ENCODE results near the gene ADD2. TPM values are rescaled to one million over a fixed set of nuclear protein-coding genes. Genes with fewer than 3 reads are reported as not detected.
A peak's percentile ranks its signal among the peaks of the same experiment; 100 is the strongest.
"Not testable (repeated sequence)": the region's sequence is repeated elsewhere in the genome, so short reads cannot be mapped to it uniquely, and the experiment has no call there.

ADD2 gene
- total RNA-seq, 1 donor from 2014 or later, result 0.33 TPM

- no peak for DNase-seq (ENCODE audit: low spot score)
- ATAC-seq, result no peak
Measured at GRCh38 chr2:70651014-70651413, 117.0 kb downstream of the ADD2 start.

- no peak for DNase-seq (ENCODE audit: low spot score)
- ATAC-seq, result no peak
Measured at GRCh38 chr2:70648961-70649360, 119.0 kb downstream of the ADD2 start.

DNA sequence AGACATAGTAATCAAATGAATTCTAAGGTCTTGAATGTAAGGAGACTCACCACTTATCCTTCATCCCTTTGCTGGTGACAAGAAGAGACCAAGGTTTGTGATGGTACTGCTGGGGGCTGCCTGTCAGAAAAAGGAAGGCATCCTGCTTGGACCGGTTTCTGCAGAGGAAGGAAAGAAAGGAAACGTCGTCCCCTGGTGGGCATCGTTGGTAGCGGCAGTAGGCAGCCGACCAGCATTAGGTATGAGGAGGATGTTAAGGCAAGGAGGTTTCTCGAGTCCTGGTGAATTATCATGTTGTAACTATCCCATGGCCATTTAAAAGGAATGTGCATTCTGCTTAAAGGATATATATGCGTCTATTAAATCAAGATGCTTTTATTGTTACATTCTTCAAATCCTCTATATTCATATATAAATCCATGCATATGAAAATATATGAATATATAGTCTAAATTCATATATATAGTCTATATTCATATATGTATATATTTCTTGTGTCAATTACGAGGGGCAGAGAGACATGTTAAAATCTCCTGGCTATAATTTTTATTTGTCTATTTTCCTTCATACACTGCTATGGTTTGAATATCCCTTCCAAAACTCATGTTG lies 120.0 kb downstream of the ADD2 start:
- DNase-seq (ENCODE audit: low spot score) (peak; percentile 64), ATAC-seq (peak; percentile 95)

DNA sequence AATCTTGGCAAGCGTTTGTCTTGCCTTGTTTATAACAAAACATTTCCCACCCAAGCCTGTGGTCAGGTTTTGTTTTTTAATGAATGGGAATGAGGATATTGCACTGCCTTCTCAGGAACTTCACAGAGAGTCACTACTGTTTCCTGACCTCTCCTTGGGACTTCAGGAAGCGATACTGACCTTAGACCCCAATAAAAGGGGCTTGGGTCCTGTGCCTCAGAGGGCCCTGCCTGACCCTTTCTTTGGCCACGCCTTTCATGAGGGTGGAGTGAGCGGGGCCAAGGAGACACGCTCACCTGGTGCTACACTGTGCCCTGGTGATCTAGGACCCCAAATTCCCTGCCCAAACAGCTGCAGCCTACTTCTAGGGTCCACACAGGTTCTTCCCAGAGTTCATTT lies 121.6 kb downstream of the ADD2 start:
- ATAC-seq, result no peak
- DNase-seq (ENCODE audit: low spot score), result no peak

- no peak for DNase-seq (ENCODE audit: low spot score)
Measured at GRCh38 chr2:70645733-70646419, 122.1 kb downstream of the ADD2 start.

DNA sequence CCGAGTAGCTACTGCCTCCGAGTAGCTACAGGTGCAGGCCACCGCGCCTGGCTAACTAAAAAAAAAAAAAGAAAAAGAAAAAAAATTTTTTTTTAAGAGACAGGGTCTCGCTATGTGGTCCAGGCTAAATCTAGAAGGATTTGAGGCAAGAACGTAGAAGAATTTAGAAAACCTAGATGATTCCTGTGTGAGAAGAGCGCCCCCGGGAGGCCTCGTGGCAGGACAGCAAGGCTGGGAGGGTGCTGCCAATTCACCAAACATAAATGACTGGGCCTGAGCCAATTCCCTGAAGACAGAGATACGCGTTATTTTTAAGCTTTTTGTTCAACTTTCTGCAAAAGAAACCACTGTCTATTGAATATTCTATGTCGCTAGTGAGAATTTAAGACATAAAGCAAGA lies 124.3 kb downstream of the ADD2 start:
- DNase-seq (ENCODE audit: low spot score), result no peak
- no peak for ATAC-seq

More at GRCh38 chr2:70645733-70646419, 122.1 kb downstream of the ADD2 start:
- peak; percentile 58 for ATAC-seq

- ATAC-seq, result no peak
- no peak for DNase-seq (ENCODE audit: low spot score)
Measured at GRCh38 chr2:70641263-70641784, 126.7 kb downstream of the ADD2 start.

DNA sequence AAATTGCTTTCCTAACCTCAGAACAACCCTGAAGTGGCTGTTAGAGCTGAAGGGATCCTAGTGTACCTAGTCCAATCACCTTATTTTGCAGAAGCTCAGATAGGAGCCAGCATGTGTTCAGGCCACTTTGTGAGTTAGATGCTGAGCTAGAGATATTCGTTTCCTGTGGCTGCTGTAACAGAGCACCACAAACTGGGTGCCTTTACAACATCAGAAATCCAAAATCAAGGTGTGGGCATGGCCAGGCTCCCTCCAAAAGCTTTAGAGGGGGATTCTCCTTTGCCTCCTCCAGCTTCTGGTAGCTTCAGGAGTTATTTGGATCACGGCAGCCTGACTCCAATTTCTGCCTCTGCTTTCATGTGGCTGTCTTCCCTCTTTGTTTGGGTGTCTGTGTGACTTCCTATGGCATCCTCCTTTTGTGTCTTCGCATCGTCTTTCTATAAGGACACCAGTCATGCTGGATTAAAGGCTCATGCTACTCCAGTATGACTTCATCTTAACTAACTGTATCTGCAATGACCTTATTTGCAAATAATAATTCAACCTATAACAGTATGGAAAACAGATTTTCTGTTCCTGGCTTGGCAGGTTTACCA lies 128.1 kb downstream of the ADD2 start:
- ATAC-seq (no peak), DNase-seq (ENCODE audit: low spot score) (no peak)

GRCh38 chr2:70638561-70638960 lies 129.4 kb downstream of the ADD2 start:
- ATAC-seq, result no peak

DNA sequence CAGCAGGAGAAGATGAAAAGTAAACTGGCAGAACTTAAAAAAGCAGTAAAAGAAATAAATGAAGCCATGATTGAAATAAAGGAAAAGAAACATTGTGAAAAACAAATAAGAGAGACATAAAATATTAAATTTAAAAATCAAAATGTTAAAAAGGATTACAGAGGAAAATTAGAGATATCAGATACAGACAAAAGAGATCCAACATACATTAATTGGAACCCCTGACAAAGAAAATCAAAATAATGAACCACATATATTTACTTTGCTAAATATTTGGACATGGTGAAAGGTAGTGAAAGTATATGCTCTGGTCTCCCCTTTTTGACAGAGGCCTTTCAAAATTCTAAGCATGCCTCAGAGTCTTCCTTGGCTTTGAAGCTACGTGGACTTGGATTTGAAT lies 134.5 kb downstream of the ADD2 start:
- ATAC-seq, result no peak
- no peak for DNase-seq (ENCODE audit: low spot score)

More at GRCh38 chr2:70638561-70638960, 129.4 kb downstream of the ADD2 start:
- no peak for DNase-seq (ENCODE audit: low spot score)

- ATAC-seq (no peak), DNase-seq (ENCODE audit: low spot score) (no peak)
Measured at GRCh38 chr2:70632966-70633365, 135.0 kb downstream of the ADD2 start.

GRCh38 chr2:70632388-70632787 lies 135.6 kb downstream of the ADD2 start:
- DNase-seq (ENCODE audit: low spot score), result no peak
- ATAC-seq, result no peak

- ATAC-seq, result no peak
- no peak for DNase-seq (ENCODE audit: low spot score)
Measured at GRCh38 chr2:70630761-70631160, 137.2 kb downstream of the ADD2 start.

DNA sequence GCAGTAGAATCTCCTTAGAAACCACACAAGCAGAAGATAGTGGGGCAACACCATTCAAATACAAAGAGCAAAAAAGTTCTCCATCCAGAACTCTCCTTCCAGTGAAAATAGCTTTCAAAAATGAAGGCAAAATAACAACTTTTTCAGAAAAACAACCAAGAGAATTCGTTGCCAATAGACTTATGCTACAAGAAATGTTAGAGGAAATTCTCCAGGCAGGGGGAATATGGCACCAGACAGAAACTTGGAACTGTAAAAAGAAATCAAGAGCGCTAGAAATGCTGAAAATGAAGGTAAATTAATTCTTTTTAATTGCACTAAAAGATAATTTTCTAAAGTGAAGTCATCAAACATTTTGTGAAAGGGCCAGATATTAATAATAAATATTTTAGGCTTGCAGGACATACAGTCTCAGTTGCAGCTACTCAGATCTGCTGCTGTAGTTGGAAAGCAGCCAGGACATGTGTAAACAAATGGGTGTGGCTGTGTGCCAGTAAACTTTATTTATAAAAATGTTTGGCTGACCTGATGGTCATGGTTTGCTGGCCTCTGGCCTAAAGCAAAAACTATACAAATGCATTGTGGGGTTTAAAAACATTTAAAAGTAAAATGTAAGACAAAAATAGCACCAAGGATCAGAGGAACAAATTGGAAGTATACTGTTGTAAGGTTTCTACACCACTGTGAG lies 140.6 kb downstream of the ADD2 start:
- peak; percentile 48 for ATAC-seq
- no peak for DNase-seq (ENCODE audit: low spot score)

DNA sequence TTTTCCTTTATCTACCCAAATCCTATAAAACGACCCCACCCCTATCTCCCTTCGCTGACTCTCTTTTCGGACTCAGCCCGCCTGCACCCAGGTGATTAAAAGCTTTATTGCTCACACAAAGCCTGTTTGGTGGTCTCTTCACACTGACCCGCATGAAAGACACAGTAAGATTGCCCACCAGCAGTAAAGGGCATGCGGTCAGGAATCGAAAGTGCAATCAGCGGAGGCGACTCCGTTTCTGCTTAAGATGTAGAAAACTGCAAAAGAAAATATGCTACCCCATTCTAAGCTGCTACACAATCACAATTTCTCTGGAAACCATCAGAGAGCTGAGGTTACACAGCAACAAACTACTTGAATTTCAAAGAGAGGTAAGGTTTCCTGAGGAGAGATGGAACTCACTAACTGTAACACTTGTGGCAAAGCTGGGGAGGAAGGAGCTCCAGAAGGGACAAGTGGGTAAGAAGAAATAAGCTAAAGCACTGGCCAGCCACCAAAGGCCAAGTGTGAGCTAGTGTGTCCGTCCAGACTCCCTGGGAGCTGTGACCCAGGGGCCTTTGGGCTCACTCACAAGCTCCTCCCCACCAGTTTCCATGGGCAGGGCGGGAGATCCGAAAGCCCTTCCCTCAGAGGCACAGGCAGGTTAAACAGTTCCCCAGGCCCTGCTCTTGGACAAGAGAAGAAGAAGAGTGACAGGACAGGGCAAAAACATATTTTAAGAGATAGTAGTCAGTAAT lies 141.6 kb downstream of the ADD2 start:
- ATAC-seq, result peak; percentile 41

DNA sequence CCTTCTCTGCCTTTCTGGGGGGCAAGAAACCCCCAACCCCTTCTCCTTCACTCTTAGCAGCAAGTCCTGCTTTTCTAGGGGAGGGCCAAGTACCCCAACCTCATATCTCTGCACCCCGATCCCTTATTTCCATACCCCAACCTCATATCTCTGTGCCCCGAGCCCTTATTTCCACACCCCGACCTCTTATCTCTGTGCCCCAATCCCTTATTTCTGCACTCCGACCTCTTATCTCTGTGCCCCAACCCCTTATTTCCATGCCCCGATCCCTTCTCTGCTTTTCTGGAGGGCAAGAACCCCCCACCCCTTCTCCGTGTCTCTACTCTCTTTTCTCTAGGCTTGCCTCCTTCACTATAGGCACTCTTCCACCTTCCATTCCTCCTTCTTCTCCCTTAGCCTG lies 146.5 kb downstream of the ADD2 start:
- DNase-seq (ENCODE audit: low spot score); ATAC-seq: not testable (repeated sequence)

More for the DNA sequence above, 141.6 kb downstream of the ADD2 start:
- DNase-seq (ENCODE audit: low spot score), result no peak

DNA sequence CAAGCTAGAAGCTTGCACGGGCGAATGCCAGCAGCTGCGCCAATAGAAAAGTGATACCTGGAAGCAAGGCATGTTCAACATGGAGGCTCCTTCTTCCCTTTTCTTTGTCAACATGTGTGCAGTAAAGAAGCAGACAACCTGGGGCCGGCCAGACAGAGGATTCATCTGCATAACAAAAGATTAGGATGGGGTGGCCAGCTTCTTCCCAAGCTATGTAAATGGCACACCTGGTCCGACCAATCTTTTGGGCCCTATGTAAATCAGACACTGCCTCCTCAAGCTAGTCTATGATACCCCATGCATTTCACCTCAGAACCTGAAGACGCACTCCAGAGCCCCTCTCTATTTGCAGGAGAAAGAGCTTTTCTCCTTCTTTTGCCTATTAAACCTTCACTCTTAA lies 148.0 kb downstream of the ADD2 start:
- DNase-seq (ENCODE audit: low spot score) (no peak), ATAC-seq (no peak)

GRCh38 chr2:70619167-70619566 lies 148.8 kb downstream of the ADD2 start:
- DNase-seq (ENCODE audit: low spot score) (no peak), ATAC-seq (no peak)

DNA sequence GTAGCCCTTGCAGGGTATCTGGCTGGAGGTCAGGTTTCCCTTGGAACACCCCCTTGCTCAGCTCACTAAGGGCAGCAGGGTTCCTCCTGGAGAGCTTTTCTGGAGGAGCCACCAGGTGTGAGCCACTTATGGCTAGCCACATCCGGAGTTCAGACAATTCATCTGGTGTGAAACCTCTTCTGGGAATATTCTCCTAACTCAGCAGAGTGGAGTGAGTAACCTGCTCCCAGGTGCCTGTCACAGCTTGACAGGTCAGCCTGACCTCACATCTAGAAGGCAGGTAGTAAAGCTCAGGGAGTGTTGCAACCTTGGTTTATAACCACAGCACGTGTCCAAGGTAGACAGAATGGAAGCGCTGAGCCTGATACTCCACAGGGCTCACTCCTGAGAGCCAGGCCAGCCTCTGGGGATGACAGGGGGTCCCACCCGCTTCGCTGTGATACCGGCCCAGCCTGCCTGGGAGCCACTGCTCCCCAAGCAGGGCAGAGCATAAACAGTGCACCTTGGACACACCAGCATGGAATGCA lies 151.8 kb downstream of the ADD2 start:
- ATAC-seq, result no peak
- DNase-seq (ENCODE audit: low spot score), result no peak

- no peak for DNase-seq (ENCODE audit: low spot score)
- no peak for ATAC-seq
Measured at GRCh38 chr2:70615222-70615621, 152.8 kb downstream of the ADD2 start.

GRCh38 chr2:70613521-70613920 lies 154.5 kb downstream of the ADD2 start:
- ATAC-seq, result no peak
- no peak for DNase-seq (ENCODE audit: low spot score)
